ENCODE results near the gene EYA2. TPM values are rescaled to one million over a fixed set of nuclear protein-coding genes. Genes with fewer than 3 reads are reported as not detected.

EYA2 gene
- total RNA-seq, 1 donor from 2014 or later, result 15.4 TPM

GRCh38 chr20:46946181-46946624 lies 51.6 kb downstream of the EYA2 start:
- intact Hi-C loops (cut with DNase I), result loop anchor here (5.0 kb wide), 1 partner anchor 49 kb away; no protein-coding TSS in a partner anchor
- Histone ChIP-seq H3K36me3 (no peaks in the 10 kb centered on the region), H3K27ac (peak overlapping the region; percentile 46 to 60), H3K27me3 (no peaks in the 10 kb centered on the region), H3K9me3 (no peaks in the 10 kb centered on the region), H3K4me1 (peaks cover 0 to 6% of the 10 kb centered on the region in 2 donors), H3K4me3 (no peak overlapping the region)
- no peak for DNase-seq (ENCODE audit: low spot score in 2 of 2)
- no peak for TF ChIP-seq CTCF (IDR thresholded peaks at IDR 0.05)

- H3K36me3 ChIP-seq, result no peaks in the 10 kb centered on the region
- intact Hi-C loops (cut with DNase I), result loop anchor here (5.0 kb wide), 1 partner anchor 49 kb away; no protein-coding TSS in a partner anchor
These were observed 52.2 kb downstream of the EYA2 start for GRCh38 chr20:46946796-46947195.

GRCh38 chr20:46948081-46948480 lies 53.4 kb downstream of the EYA2 start:
- TF ChIP-seq CTCF (IDR thresholded peaks at IDR 0.05), result no peak
- no peaks in the 10 kb centered on the region for H3K27me3 ChIP-seq
- H3K36me3 ChIP-seq, result no peaks in the 10 kb centered on the region
- H3K4me1 ChIP-seq, result peaks cover 0 to 6% of the 10 kb centered on the region in 2 donors
- no peaks in the 10 kb centered on the region for H3K9me3 ChIP-seq
- H3K4me3 ChIP-seq, result no peak overlapping the region
- H3K27ac ChIP-seq, result peak overlapping the region; percentile 28 to 46
- DNase-seq (ENCODE audit: low spot score in 2 of 2), result no peak
- intact Hi-C loops (cut with DNase I), result loop anchor here (5.0 kb wide), 1 partner anchor 51 kb away; no protein-coding TSS in a partner anchor

More at GRCh38 chr20:46946796-46947195, 52.2 kb downstream of the EYA2 start:
- Histone ChIP-seq H3K9me3 (no peaks in the 10 kb centered on the region), H3K27ac (peak overlapping the region; percentile 46 to 60), H3K4me1 (peaks cover 0 to 6% of the 10 kb centered on the region in 2 donors), H3K4me3 (no peak overlapping the region), H3K27me3 (no peaks in the 10 kb centered on the region)
- no peak for DNase-seq (ENCODE audit: low spot score in 2 of 2)
- TF ChIP-seq CTCF (IDR thresholded peaks at IDR 0.05), result no peak

GRCh38 chr20:46951405-46951804 lies 56.8 kb downstream of the EYA2 start:
- Histone ChIP-seq H3K4me1 (peaks cover 0 to 1% of the 10 kb centered on the region in 2 donors), H3K4me3 (no peak overlapping the region), H3K36me3 (no peaks in the 10 kb centered on the region), H3K9me3 (no peaks in the 10 kb centered on the region), H3K27ac (no peak overlapping the region), H3K27me3 (no peaks in the 10 kb centered on the region)
- no peak for DNase-seq (ENCODE audit: low spot score in 2 of 2)
- intact Hi-C loops (cut with DNase I), result no loop called here
- TF ChIP-seq CTCF (IDR thresholded peaks at IDR 0.05), result no peak

GRCh38 chr20:46951840-46952497 lies 57.3 kb downstream of the EYA2 start:
- TF ChIP-seq CTCF (IDR thresholded peaks at IDR 0.05), result no peak
- Histone ChIP-seq H3K27me3 (no peaks in the 10 kb centered on the region), H3K36me3 (no peaks in the 10 kb centered on the region), H3K4me3 (no peak overlapping the region), H3K9me3 (no peaks in the 10 kb centered on the region), H3K4me1 (no peaks in the 10 kb centered on the region), H3K27ac (no peak overlapping the region)
- DNase-seq (ENCODE audit: low spot score in 2 of 2), result no peak
- intact Hi-C loops (cut with DNase I), result no loop called here
